GM18520 (cell line): Measurements from ENCODE around the gene GPR135.
A peak's percentile ranks its signal among the peaks of the same experiment; 100 is the strongest.
"Not testable (repeated sequence)": the region's sequence is repeated elsewhere in the genome, so short reads cannot be mapped to it uniquely, and the experiment has no call there.

Source experiments
- ATAC-seq: cut with Tn5 transposase; IDR thresholded peaks from one replicate; pipeline ENCODE4 v1.9.1; 2021; ENCODE audit not compliant: unreplicated experiment

GPR135 gene

DNA sequence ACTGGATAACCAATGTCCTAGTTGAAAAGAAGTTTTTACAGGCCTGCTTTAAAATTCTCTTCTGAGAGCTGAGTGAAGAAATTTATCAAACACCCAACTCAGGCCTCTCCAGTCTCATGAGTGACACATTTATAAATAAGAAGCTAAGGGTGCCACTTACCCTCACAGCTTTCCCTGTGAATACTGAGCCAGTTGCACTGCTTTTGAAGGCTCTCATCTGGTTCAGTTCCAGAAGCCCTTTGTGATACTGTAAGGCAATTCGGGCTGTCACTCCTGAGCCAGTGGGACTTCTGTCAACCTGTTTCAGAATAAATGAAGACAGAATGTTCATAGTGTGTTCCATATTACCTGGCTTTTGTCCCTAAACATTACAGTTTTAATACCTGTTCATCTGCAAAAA is 10.5 kb upstream of the GPR135 start:
- no peak for ATAC-seq

DNA sequence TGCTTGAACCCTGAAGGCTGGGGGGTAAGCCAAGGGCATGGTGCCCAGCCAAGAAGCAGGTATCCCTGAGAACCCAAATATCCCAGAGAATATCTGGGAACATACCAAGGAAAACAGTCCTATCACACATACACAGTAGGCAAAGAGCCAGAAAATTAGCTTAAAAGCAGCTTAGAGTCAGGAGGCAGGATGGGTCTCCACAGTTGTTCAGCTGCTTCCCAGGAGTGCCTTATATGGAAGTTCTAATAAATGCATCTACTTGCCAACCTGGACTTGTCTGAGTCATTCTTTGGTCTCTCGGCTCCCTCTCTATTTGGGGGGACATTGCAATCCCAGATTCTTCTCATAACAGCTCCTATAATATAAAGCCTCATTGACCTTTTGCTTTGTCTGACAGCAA is 9.0 kb upstream of the GPR135 start:
- ATAC-seq, result no peak

DNA sequence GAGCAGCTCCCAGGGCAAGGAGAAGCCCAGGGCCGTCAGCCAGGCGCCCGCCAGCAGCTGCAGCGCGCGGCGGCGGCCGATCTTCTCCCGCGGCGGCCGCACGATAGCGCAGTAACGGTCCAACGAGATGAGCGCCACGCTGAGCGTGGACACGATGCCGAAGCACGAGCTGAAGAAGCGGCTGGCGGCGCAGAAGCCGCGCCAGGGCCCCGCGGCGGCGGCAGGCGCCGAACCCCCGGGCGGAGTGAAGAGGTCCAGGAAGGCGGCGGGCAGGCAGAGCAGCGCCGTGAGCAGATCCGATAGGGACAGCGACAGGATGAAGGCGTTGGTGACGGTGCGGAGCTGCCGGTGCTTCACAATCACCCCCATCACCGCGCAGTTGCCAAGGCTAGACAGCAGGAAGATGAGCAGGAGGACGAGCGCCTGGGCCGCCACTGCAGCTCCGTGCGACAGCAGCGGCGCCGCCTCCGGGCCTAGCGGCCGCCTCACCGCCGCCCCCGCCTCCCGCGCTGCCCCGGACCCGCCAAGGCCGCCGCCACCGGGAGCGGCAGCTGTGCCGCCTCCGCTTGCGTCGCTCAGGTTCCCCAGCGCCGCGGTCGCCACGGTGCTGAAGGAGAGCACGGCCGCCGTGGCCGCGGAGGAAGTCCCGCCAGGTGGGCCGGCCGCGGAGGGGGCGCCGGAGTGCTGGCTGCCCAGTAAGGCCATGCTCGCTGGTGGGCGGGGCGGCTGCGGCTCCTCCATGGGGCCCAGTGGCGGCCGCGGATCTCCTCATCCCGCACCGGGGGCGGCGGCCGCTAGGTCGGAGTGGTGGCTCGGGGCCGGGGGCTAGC is 479 bp downstream of the GPR135 start:
- ATAC-seq, result peak; percentile 49

DNA sequence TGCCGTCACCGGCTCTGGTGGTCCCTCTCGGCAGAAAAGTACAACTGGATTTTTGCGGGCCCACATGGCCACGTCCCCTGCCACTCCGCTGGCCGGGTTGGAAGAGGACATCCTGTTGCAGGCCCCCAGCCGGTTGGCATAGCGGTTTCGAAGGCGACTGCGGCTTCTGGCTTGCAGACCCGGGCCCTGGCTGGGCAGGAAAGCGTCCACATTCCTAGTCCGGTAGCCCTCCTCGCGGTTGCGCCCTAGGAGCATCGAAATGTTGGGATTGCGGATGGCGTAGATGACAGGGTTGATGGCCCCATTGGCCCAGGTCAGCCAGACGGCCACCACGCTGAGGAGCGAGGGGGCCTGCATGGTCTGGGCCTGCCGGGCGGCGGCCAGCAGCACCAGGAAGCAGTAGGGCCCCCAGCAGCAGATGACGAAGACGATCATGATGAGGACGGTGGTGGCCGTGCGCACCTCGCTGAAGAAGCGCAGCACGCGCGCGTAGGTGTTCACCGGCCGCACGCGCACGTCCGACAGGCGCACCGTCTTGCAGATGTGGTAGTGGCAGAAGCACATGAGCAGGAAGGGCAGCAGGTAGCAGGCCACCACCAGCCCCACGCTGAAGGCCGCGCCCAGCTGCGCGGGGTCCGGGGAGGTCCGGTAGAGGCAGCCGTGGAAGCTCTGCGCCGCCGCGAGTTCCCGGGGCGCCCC is 1.2 kb downstream of the GPR135 start:
- ATAC-seq, result peak; percentile 5

DNA sequence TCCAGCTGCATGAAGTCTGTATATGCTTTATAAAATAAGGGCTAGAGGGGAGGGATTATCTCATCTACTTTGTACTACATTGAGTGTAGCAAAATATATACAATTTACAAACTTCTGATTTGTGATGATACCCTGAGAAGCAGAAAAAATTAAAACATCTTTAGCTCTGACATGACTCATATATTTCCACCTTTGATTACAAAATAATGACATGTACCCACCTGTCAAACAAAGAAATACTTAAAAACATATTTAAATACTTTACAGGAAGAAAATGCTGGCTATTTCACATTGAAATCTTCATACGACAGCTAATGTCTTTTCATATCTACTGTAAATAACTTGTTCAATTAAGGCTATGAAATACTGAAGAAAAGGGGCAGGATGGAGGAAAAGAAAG is 3.3 kb downstream of the GPR135 start:
- no peak for ATAC-seq

DNA sequence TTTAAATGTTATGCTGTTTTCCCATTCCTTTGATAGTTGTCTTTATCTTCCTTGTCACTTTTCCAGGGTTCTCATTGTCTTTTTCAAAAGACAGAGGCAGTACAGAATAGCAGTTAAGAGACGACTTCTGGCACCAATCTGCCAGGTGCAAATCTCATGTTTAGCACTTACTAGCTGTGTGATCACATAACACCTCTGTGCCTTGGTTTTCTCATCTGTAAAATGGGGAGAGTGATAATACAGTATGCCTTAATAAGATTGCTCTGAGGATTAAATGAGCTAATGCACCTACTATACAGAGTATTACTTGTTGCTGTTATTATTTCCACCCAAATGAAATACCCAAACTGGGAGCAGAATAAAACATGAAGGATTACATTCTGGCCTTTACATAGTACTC is 4.8 kb downstream of the GPR135 start:
- ATAC-seq, result no peak

DNA sequence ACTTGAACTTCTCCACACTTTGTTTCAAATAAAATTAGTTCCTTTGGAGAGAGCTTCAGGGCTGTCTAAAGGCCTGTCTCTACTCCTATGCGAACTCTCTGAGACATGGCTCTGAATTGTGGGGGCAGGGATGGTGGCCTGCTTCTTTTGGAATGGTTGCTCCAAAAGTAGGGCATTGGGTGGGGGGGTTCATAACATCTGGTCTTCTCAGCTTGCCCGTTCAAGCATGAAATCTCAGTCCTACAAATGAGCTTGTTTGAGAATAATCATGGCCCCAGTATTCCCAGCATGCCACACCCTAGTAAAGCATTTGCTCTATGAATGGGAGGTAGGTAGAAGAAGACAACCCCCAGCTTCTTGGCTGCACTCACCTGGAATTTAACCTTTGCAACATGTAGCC is 6.7 kb downstream of the GPR135 start:
- ATAC-seq, result no peak

DNA sequence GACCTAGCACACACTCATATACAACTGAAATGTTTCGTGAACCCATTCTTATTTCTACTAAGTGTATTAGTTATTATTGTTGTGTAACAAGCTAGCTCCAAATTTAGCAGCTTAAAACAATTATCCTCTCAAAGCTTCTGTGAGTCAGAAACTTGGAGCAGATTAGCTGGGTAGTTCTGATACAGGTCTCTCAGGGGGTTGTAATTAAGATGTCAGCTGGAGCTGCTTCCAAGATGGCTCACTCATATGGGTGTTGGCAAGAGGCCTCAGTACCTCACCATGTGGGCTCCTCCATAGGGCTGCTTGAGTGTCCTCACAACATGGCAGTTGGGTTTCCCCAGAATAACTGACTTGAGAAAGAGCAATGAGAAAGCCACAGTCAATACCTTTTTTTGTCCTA is 9.8 kb downstream of the GPR135 start:
- no peak for ATAC-seq

DNA sequence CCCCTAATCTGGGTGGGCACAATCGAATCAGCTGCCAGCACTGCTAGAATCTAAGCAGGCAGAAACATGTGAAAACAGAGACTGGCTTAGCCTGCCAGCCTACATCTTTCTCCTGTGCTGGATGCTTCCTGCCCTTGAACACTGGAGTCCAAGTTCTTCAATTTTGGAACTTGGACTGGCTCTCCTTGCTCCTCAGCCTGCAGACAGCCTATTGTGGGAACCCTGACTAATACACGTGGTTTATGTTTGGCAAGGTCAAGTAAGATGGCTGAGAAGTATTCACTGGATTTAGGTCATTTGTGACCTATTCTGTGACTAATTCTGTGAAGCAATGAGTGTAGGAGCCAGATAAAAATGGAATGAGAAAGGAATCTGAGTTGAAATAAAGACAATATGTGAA is 11.0 kb downstream of the GPR135 start:
- no peak for ATAC-seq

DNA sequence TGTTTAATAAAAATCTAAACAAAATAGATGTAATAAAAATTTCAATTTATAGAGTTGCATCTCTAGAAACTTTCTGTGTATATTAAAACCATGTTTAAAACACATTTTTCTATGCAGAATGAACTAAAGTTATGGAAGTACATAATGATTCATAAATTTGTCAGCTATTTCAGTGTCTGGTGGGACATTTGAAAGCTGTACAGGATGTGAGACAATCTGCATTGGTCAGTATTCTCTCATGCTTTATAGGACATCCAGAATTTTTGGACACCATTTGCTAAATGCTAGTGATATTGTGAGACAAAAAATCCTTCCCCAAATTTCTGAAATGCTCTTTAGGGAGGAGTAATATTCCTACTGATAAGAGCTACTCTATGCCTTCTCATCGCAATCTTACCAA is 13.3 kb downstream of the GPR135 start:
- ATAC-seq, result no peak

DNA sequence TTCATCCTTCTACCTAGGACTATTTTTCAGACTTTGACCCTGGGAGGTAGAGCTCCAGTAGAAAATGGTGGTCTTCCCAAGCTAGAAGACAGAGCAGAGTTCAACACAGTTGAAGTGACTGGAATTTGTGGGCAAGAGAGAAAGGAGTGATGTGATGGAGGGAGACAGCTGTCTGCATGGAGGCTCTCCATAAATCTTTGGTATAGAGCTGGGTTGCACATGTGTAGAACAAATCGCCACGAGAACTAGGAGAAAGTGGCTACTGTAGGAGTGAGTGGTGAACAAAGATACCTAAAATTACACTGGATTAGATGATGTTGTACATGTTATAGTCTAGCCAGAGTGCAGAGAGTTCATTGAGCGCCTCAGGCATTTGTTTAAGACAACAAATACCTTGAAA is 14.5 kb downstream of the GPR135 start:
- ATAC-seq, result no peak

DNA sequence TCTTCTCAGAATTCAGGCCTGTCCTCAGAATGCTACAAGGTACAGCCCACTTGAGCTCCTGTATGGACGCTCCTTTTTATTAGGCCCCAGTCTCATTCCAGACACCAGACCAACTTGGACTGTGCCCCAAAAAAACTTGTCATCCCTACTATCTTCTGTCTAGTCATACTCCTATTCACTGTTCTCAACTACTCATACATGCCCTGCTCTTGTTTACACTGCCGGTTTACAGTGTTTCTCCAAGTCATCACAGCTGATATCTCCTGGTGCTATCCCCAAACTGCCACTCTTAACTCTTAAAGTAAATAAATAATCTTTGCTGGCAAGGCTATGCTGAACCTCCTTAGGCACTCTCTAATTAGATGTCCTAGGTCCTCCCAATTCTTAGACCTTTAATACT is 16.5 kb downstream of the GPR135 start:
- ATAC-seq, result not testable (repeated sequence)

DNA sequence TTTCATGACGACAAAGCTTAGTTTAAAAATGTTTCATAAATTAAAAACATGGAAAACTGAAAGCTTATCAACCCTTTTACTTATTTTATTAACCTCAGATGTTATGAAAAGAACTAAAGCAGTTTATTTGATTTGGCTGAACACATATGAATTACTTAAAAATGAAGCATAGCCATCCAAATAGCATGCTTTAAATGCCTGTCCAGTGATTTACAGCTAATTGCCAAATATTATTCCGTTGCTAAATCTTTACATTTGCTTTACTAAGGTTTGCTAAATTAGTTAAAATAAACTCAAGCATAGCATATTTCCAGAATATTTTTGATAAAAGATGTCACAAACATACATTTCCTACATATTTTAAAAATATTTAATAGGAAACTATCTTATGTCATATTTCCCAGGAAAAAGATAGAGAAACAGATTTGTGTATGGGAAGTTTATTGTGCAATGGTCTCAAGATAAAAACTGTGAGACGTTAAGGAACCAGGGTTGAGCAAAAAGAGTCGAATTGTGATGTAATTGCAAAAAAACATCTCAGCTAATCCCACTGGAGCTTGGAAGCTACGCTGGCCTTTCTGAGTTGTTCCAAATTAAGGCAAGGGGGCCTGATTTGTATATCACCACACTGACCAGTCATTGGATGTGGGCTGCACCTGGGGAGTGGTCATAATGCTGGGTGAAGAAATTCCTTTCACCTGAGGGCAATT is 25.8 kb downstream of the GPR135 start:
- ATAC-seq, result no peak

DNA sequence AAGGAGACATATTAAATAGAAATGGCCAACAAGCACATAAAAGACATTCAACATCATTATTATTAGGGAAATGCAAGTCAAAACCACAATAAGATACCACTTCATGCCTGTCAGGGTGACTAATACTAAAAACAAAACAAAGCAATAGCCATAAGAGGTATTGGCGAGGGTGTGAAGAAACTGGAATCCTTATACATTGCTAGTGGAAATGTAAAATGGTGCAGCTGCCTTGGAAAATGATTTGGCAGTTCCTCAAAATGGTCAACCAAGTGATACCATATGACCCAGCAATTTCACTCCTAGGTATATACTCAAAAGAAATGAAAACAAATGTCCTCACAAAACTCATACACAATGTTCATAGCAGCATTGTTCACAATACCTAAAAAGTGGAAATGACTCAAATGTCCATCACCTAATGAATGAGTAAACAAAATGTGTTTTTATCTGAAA is 27.0 kb downstream of the GPR135 start:
- ATAC-seq, result no peak

DNA sequence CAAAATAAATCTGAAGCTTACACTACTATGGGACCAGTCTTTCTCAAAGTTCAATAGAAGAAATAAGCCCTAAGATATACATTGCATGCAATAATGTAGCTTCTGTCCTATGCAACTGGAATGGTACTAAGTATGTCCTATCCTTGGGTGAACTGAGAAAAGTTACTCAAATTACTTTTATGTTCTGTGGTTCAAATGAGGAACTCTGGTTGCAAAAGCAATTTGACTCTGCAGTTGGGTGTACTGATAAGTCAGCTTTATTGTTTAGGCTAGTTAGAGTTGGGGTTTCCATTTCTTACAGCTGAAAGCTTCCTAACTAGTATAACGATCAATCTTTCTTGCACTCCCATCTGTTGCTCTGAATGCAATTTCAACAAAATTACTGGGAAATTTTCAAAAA is 29.2 kb downstream of the GPR135 start:
- no peak for ATAC-seq

DNA sequence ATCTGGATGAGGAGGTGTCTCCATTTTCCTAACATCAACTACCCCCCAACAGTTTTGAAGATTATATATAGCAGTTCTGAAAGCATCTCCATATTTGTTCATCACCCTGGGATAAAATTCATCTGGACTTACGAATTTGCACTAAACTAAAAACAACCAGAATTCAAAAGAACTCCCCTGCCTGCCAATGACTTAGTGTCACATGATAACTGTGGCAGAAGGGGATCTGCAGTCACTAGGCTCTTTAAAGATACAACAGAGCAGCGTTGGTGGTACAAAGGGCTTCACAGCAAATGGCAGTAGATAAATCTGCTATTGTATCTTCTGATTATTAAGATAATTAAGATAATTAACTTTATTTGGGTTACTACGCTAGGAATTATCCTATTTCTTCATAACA is 30.1 kb downstream of the GPR135 start:
- ATAC-seq, result no peak

DNA sequence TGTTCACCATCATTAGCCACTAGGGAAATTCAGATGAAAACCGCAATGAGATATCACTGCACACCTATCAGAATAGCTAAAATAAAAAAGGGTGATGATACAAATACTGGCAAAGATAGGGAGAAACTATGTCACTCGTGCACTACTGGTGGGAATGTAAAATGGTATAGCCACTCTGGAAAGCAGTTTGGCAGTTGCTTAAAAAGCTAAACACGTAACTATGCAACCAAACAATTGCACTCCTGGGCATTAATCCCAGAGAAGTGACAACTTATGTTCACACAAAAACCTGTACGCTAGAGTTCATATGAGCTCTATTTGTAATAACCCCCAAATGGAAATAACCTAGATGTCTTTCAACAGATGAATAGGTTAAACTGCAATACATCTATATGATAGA is 35.4 kb downstream of the GPR135 start:
- ATAC-seq, result no peak

DNA sequence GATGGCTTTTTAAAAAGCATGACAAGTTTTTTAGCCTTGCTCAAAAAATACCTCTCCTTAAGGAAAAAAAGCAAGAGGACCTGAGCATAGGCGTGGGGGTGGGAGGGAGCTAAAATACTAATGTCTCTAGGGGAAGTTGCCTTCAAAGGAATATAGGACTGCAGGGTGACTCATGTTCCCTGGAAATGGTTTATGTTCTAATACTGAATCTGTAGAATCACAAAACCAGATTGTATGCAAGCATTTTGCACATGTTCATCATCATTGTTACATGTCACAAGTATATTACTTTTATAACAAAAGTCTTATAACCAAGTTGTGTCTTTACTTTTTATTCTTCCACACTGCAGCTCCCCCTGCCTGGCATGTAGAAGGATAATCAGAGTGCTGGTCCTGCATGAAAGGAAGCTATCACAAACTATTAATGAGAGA is 36.6 kb downstream of the GPR135 start:
- ATAC-seq, result no peak

DNA sequence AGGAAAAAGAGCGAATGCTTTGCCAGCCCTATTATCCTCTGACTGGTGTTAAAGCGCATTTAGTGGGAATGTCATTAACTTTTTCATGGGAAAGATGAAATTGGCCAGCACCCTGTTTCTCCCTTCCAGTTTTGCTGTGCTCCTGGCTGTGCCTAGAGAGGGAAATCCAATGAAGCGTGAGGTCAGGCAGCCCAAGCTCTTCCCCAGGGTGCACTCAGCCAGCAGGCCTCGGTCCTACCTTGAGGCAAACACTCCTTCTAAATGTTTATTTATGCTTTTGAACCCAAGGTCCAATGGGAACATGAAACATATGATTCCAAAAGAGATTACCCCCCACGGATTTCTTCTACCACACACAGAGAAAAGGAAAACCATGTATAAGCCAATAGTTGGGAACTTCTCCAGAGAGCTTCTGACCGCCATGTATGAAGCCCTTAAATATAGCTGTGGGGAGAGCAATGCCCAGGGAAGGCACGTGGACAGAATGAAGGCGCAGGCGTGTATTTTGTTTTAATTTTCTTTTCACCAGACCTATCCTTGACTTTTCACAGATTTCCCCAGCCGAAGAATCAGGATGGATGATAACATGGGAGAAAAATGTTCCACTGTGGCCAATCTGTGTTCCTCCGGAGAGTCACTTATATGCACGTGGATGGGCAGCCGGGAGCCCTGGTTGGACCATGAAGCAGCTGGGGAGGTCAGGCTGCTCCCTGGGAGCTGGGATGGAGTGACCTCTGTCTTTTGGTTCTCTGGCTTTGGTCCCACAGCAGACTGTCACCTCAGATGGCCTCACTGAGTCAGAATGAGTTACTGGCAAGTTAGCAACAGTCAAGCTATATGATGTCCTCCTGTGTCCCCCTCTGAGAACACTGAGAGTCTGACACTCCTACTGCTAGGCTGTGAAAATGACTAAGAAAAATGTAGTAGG is 37.3 kb downstream of the GPR135 start:
- ATAC-seq, result no peak

DNA sequence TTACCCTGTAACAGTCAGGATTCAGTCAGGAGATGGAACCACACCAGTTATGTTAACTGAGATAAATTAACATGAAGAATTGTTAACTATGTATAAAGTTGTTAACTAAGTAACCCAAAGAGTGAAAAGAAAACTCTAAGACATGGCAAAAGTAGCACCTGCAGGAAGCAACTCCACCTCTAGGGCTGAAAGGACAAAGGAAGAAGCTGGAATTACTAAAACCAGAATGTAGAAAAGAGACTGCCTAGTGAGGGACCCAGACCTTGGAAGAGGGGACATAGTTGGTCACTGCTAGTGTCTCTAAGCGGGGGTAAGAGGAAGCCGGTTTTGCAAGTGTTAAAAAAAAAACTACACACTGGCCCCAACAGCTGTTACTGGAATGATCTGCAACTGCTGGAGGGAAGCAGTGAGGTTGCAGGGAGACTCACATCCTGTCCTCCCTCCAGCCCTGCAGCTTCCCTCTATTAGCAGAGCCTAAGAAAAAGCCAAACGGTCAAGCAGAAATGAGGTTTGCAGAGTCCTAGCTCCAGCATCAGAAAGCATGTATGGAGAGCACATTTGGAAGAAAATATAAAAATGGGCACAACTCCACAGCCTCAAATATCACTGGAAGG is 39.8 kb downstream of the GPR135 start:
- ATAC-seq, result no peak
